H1 (cell line): Measurements from ENCODE around the gene OXER1.

ENCODE experiments used
- CTCF ChIP-seq, 3 experiments: IDR thresholded peaks; 1 replicate in 2 of 3; 2 replicates in 1 of 3; pipeline versions ENCODE4 v1.5.1 to v1.6.1; 2011; ENCODE audit warnings: low read length in 3 of 3, mild to moderate bottlenecking in 3 of 3, inconsistent platforms in 2 of 3, low read depth in 1 of 3, moderate library complexity in 1 of 3; ENCODE audit not compliant: insufficient read depth in 1 of 3; ENCODE audit errors: control extremely low read depth in 1 of 3
- EZH2 ChIP-seq: fragments of 200-600 bp; sonication (generic); IDR thresholded peaks from 2 replicates; pipeline ENCODE4 v1.7.1; 2012; ENCODE audit warnings: low read depth, mild to moderate bottlenecking, moderate library complexity, low read length, inconsistent platforms; ENCODE audit not compliant: severe bottlenecking
- HDAC2 ChIP-seq, 2 experiments: fragments of 300-600 bp in 1 of 2; sonication (generic) in 1 of 2; IDR thresholded peaks; 2 replicates each; pipeline ENCODE4 v1.6.1; 2011 to 2012; ENCODE audit warnings: low read depth in 2 of 2, low read length in 2 of 2, mild to moderate bottlenecking in 2 of 2, moderate library complexity in 2 of 2, borderline replicate concordance in 1 of 2, inconsistent platforms in 1 of 2
- KDM5A ChIP-seq: fragments of 200-600 bp; IDR thresholded peaks from 2 replicates; pipeline ENCODE4 v1.7.1; 2012; ENCODE audit warnings: mild to moderate bottlenecking, low read length, inconsistent platforms, mixed read lengths
- POLR2A ChIP-seq, 2 experiments: IDR thresholded peaks; 1 replicate in 1 of 2; 2 replicates in 1 of 2; pipeline ENCODE4 v1.6.1; 2011; ENCODE audit warnings: low read depth in 2 of 2, low read length in 2 of 2, mild to moderate bottlenecking in 2 of 2; ENCODE audit errors: control extremely low read depth in 1 of 2
- POLR2AphosphoS5 ChIP-seq: IDR thresholded peaks from 2 replicates; pipeline ENCODE4 v1.6.1; 2011; ENCODE audit warnings: low read depth, low read length
- SAP30 ChIP-seq: fragments of 300-600 bp; sonication (generic); IDR thresholded peaks from 2 replicates; pipeline ENCODE4 v1.7.1; 2012; ENCODE audit warnings: low read length, moderate library complexity, mild to moderate bottlenecking, inconsistent platforms; ENCODE audit not compliant: insufficient read depth, insufficient replicate concordance
- SRF ChIP-seq: IDR thresholded peaks from 2 replicates; pipeline ENCODE4 v1.6.1; 2011; ENCODE audit warnings: mild to moderate bottlenecking, low read depth, low read length, moderate library complexity
- YY1 ChIP-seq: IDR thresholded peaks from 2 replicates; pipeline ENCODE4 v1.6.1; 2011; ENCODE audit warnings: low read depth, mild to moderate bottlenecking, low read length

DNA sequence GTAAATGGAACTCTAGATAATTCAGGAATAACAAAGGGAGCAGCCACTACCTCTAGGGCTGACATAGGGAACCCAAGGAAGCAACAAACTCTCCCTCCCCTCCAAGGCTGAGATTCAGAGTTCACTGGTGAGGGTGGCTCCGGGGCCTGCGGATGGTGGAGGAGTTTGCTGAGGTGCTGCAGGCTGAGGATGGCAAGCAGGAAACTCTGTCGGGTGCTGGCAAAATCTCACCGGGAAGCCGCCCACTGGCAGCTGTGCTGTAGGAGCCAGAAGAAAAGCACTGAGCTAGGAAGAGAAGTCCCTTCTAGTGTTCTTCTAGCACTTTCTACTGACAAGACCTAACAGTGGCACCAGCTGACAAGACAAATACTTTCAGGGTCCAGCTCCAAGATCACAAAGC is 41.0 kb upstream of the OXER1 start:
- no peak for TF ChIP-seq CTCF (IDR thresholded peaks at IDR 0.05; ENCODE audit: control extremely low read depth in 1 of 3, insufficient read depth in 1 of 3, low read depth in 1 of 3, low read length in 3 of 3)
- no peak for TF ChIP-seq KDM5A
- no peak for TF ChIP-seq POLR2AphosphoS5
- no peak for TF ChIP-seq HDAC2 (IDR thresholded peaks at IDR 0.05; ENCODE audit: borderline replicate concordance in 1 of 2, low read depth in 2 of 2, low read length in 2 of 2)
- no peak for TF ChIP-seq SAP30
- TF ChIP-seq POLR2A (IDR thresholded peaks at IDR 0.05; ENCODE audit: control extremely low read depth in 1 of 2, low read depth in 2 of 2, low read length in 2 of 2): no peak
- TF ChIP-seq SRF: no peak
- no peak for TF ChIP-seq YY1
- TF ChIP-seq EZH2: no peak
